Measurements from ENCODE around the gene SOAT1. TPM values are rescaled to one million over a fixed set of nuclear protein-coding genes. Genes with fewer than 3 reads are reported as not detected.

The SOAT1 gene
- total and polyA plus RNA-seq, 2 of the 8 experiments (the other 6 are each of a cell fraction or from before 2014, with no cell fraction given): 2.7 to 4.7 TPM

DNA sequence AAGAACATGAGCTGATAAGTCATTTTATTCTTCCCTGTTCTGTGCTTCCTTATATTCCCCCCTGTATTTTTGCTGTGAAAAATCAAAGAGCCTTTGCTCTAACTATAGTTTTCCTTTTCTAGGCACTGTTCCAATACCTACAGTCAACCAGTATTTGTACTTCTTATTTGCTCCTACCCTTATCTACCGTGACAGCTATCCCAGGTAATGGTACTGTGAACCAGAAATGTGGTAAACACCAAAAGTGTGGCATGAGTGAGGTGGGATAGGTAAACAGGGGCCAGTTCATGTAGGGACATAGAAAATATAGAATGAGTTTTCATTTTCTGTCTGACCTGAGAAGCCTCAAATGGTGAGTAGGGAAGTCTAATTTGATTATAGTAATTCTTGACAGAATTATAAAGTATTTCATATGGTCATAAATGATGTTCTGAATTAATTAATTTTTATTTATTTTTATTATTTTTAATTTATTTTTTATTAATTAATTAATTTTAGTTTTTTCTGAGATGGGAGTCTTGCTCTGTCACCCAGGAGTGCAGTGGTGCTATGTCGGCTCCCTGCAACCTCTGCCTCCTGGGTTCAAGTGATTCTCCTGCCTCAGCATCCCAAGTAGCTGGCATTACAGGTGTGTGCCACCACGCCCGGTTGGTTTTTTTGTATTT is 49.3 kb downstream of the SOAT1 start (continued):
- TF ChIP-seq NANOG (IDR thresholded peaks at IDR 0.05; ENCODE audit: insufficient read depth, low read depth, low read length, poor library complexity, severe bottlenecking): no peak
- TF ChIP-seq FOSL1 (IDR thresholded peaks at IDR 0.05; ENCODE audit: insufficient read depth, low read depth, low read length): no peak
- no peak for TF ChIP-seq SIN3A (conservative IDR thresholded peaks at IDR 0.05 in 1 of 2, IDR thresholded peaks at IDR 0.05 in 1 of 2; ENCODE audit: low read depth in 1 of 2, low read length in 2 of 2)
- TF ChIP-seq SIX5 (IDR thresholded peaks at IDR 0.05; ENCODE audit: low read depth, low read length): no peak
